ENCODE measurements around the gene SLC39A11.

DNA sequence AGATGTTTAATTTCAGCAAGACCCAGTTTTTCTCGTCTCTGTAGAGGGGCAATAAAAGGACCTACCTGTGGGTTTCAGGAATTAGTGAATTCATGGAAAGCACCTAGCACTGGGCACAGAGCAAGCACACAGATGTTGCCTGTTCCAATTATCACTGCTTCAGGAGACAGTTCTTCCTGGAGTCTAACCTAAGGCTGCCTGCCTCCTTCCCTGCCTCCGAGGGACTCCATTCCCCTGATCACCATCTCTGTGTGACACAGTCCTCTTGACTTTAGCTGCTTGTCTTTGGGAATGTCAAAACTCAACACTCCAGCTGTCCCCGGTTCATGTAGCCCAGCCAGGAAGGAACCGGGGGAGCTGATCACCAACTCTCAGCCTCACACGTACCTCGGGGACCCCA is 474.9 kb downstream of the SLC39A11 start:
- TF ChIP-seq, protein P1, sequence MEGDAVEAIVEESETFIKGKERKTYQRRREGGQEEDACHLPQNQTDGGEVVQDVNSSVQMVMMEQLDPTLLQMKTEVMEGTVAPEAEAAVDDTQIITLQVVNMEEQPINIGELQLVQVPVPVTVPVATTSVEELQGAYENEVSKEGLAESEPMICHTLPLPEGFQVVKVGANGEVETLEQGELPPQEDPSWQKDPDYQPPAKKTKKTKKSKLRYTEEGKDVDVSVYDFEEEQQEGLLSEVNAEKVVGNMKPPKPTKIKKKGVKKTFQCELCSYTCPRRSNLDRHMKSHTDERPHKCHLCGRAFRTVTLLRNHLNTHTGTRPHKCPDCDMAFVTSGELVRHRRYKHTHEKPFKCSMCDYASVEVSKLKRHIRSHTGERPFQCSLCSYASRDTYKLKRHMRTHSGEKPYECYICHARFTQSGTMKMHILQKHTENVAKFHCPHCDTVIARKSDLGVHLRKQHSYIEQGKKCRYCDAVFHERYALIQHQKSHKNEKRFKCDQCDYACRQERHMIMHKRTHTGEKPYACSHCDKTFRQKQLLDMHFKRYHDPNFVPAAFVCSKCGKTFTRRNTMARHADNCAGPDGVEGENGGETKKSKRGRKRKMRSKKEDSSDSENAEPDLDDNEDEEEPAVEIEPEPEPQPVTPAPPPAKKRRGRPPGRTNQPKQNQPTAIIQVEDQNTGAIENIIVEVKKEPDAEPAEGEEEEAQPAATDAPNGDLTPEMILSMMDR (IDR thresholded peaks at IDR 0.05; ENCODE audit: low read depth, low read length): no peak
- TF ChIP-seq EZH2phosphoT487 (IDR thresholded peaks at IDR 0.05; ENCODE audit: low read depth): no peak

All from OCI-LY3 (cell line).